NCI-H1092 (cell line): ENCODE results near the gene APLP2.
A peak's percentile ranks its signal among the peaks of the same experiment; 100 is the strongest.

ENCODE experiments used
- DNase-seq: peaks from one replicate; lab custom pipeline; 2025; lab: John Stamatoyannopoulos, UW

The APLP2 gene

GRCh38 chr11:130055617-130056016, 14.1 kb upstream of the APLP2 start:
- DNase-seq: no peak

DNA sequence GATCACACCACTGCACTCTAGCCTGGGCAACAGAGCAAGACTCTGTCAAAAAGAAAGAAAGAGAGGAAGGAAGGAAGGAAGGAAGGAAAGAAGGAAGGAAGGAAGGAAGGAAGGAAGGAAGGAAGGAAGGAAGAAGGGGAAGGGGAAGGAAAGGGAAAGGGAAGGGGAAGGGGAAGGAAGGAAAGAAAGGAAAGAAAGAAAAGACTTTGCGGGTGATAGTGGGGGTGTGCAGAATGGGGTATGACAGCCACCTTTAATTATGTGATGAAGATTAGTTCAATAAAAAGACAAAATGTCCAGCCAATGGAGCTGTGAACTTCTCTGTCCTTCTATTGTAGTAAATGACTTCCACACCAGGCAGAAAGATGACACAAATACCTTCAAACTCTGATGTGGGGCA, 8.7 kb upstream of the APLP2 start:
- no peak for DNase-seq

- DNase-seq: no peak
These were observed 7.7 kb upstream of the APLP2 start for GRCh38 chr11:130062026-130062425.

DNA sequence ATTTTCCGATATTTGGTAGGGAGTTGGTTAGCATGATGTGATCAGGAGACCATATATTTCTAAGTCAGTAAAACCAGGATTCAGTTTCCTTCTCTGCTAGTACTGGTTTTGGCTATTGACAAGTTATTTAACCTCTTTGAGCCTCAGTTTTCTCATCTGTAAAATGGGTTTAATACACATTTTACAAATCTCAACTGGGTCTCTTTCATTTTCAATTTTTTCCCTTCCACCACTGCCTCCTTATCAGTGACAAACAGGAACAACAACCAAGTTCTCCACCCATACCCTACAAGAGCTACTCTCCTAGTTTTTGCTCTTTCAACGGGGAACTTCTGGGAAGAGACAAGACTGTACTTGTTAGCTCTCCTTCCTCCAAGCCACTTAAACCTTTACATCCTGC, 6.2 kb upstream of the APLP2 start:
- DNase-seq: no peak

GRCh38 chr11:130064596-130064995, 5.1 kb upstream of the APLP2 start:
- no peak for DNase-seq

DNA sequence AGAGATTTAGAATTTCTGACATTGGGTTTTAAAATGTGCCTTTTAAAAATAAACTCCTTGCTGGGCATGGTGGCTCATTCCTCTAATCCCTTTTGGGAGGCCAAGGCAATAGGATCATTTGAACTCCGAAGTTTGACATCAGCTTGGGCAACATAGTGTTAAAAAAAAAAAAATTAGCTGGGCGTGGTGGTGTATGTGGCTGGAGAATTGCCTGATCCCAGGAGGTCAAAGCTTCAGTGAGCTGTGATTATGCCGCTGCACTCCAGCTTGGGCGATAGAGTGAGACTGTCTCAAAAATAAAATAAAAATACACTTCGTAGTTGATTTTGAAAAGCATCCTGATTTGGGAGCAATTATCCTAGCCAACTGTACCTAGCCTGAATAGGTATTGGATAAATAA, 3.4 kb upstream of the APLP2 start:
- DNase-seq: no peak

DNA sequence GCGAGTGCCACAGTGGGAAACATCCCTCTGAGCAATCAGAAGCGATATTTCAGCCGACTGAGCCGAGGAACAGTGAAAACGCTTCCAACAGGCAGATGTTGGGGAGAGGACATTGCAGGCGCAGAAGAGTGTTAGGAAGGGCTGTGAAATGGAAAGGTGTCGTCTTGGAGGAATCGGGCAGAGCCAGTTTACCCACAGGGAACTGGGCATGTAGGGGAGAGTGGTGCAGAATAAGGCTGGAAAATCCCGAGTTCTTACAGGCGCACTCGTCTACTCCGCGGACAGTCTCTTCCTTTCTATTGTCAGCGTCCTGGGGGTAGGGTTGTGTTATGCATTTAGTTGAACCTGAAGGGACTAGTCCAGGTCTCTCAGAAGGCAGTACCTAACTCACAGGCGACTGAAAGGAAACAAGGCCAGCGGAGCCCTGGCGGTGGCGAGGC, 1.1 kb upstream of the APLP2 start:
- DNase-seq: no peak

DNA sequence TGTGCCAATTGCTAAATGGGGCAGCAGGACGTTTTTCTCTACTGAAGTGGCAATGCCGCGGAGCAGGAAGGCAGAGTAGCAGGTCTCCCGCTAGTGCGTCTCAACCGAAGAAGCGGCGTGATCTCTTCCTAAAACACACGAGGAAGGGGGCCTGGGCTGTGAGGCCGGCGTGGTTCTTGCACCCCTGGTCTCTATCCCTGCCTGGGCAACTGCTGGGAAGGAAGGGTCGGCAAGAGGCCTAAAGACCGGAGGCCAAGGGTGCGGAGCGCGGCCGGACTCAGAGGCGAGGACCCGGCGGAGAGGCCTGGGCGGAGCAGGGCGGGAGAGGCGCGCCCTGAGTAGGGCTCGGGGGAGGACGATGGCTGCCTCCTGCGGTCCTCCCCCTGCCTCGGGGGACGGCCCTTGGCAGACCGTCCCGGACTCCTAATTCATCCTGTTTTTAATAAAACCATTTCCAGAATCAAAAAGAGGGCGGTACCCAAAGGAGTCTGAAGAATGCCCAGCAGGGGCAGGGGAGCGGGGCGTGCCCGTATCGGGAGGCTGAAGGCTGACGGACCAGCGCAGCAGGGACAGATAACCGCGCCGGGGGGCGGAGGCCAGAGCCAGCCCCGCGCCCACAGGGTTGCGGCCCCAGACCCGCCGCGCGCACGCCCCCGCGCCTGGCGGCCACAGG, 572 bp upstream of the APLP2 start:
- peak; percentile 63 for DNase-seq

GRCh38 chr11:130070109-130070845, 583 bp downstream of the APLP2 start:
- peak; percentile 49 for DNase-seq

- DNase-seq: no peak
These were observed 1.1 kb downstream of the APLP2 start for GRCh38 chr11:130070846-130071200.

GRCh38 chr11:130071211-130071712, 1.6 kb downstream of the APLP2 start:
- no peak for DNase-seq

DNA sequence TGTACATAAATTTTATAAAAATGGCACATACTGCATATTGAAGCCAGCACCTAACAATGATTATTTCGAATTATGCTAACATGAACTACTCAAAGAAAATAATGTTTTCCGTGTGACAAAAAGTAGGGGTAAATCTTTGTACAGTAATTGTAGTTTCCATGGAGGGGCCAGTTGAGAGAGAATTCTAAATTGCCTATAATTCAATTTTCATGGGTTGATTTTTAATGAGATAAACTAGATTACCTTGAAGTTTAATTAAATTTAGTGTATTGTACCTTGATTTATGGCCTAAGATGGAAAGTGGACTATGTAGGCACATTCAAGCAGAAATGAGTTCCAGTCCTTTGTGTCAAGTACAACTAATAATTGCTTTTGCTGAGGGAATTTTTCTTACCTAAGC, 5.0 kb downstream of the APLP2 start:
- no peak for DNase-seq

- no peak for DNase-seq
These were observed 7.2 kb downstream of the APLP2 start for GRCh38 chr11:130076778-130077481.

DNA sequence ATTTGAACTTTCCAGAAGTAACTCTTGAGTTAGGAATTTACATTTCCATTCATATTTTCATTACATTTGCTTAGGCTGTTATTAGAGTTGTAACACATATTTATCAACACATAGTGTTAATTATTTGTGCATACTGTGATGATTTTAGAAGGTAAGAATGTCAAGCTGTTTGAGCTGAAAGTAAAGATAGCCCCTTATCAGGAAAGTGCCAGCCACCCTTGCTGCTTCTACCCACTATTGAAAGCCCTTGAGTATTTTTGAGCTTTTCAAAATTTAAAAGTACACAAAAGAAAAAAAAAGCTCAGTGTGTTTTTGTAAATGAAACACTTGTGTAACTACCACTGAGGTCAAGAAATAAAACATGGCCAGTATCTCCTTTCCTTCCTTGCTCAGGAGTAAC, 8.0 kb downstream of the APLP2 start:
- no peak for DNase-seq

- DNase-seq: no peak
These were observed 8.4 kb downstream of the APLP2 start for GRCh38 chr11:130078080-130078479.

DNA sequence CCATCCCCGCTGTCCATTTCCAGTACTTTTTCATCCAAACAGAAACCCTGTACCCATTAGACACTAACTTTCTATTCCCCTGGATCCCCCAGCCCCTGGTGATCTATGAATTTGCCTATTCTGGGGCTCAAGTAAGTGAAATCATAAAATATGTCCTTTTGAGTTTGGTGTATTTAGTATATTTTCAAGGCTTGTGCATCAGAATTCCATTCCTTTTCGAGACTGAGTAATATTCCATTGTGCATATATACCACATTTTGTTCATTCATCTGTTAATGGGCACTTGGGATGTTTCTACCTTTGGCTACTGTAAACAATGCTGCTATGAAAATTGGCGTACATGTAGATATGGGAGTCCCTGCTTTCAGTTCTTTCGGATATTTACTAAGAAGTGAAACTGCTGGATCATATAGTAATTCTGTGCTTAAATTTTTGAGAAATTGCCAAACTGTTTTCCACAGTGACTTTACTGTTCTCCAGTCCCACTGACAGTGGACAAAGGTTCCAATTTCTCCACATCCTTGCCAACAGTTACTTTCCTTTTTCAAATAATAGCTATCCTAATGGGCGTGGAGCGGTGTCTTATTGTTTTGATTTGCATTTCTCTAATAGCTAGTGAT, 16.1 kb downstream of the APLP2 start:
- no peak for DNase-seq

- no peak for DNase-seq
These were observed 17.0 kb downstream of the APLP2 start for GRCh38 chr11:130086669-130087068.

GRCh38 chr11:130087294-130087926, 17.7 kb downstream of the APLP2 start:
- DNase-seq: no peak

DNA sequence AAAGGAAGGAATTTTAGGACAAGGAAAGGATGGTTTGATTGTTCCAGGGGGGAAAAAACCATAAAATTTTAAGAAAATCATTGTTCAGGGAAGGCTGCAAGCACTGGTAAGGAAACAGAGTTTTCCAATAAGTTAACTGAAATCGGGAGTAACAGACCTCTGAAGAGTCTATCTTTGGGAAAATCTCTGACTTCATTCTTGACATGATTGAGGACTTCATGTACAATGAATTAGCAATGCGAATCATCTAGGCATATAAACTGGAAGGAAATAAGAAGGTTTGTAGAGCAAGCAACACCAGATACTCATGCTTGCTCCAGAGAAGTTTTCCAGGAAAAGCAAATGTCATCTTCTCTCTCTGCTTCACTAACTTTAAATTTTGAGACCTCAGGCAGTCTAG, 18.5 kb downstream of the APLP2 start:
- DNase-seq: no peak

GRCh38 chr11:130088919-130089673, 19.4 kb downstream of the APLP2 start:
- no peak for DNase-seq

DNA sequence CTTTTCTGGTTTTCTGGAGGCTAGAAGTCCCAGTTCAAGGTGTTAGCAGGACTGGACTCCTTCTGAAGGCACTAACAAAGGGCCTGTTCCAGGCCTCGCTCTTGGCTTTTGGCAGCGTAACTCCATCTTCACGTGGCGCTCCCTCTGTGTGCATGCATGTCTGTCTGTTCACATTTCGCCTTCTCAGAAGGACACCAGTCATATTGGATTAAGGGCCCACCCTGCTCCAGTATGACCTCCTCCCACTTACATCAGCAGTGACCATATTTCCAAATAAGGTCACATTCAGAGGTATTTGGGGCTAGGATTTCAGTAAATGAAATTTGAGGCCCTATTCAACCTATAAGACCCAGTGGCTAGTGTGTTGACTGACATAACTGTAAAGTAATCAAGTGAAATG, 20.0 kb downstream of the APLP2 start:
- no peak for DNase-seq
